Measurements from ENCODE around the gene RBM44. TPM values are rescaled to one million over a fixed set of nuclear protein-coding genes. Genes with fewer than 3 reads are reported as not detected.
A peak's percentile ranks its signal among the peaks of the same experiment; 100 is the strongest.
"Not testable (repeated sequence)": the region's sequence is repeated elsewhere in the genome, so short reads cannot be mapped to it uniquely, and the experiment has no call there.

RBM44 gene
- total and polyA plus RNA-seq, 3 experiments from 2014 or later, result 0.07 to 0.63 (median 0.33) TPM

DNA sequence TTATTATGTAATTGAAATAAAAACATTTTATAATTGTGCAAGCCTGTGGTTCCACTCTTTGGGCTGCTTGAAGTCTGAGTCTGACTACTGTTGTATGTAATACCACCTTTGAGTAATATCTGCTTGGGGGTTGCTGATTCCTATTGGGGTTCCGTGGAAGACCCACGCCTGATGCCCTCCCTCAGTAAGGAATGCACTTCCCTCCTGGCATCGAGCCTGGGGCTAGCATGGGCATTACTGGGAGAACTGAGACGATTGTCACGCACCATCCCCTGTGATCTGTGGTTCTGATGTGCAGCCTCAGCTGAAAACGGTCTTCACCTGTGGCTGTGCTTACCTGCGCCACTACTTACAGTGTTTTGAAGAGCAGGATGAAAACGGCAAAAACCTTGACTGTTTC, 32.7 kb upstream of the RBM44 start:
- CTCF ChIA-PET, result interaction anchor here (0.7 kb wide), 2 partner anchors 9 to 19 kb away, joined by 3 read pairs; no protein-coding TSS in a partner anchor
- Mint-ChIP-seq H3K27ac (peak overlapping the region in 2 of 8 donors; percentile 43 to 74), H3K9me3 (no peaks in the 10 kb centered on the region), H3K27me3 (no peaks in the 10 kb centered on the region), H3K4me1 (peaks cover 0 to 13% (median 10%) of the 10 kb centered on the region in 3 donors), H3K4me3 (peak overlapping the region in 1 of 7 donors; percentile 54), H3K36me3 (peaks cover 0 to 84% (median 23%) of the 10 kb centered on the region in 3 donors)
- H3K9me3 ChIP-seq (ENCODE audit: low read length), result no peaks in the 10 kb centered on the region
- POLR2A ChIA-PET, result no interaction called here
- peaks cover 29% of the 10 kb centered on the region for H3K36me3 ChIP-seq (ENCODE audit: insufficient read depth, low read length)
- no peak overlapping the region for H3K27ac ChIP-seq (ENCODE audit: low read depth, low read length)
- DNase-seq, result no peak
- H3K27me3 ChIP-seq (ENCODE audit: insufficient read depth, low read length, poor library complexity, severe bottlenecking), result no peaks in the 10 kb centered on the region
- H3K4me3 ChIP-seq (ENCODE audit: low read length), result no peak overlapping the region
- no peaks in the 10 kb centered on the region for H3K4me1 ChIP-seq (ENCODE audit: insufficient read depth, low read length)

- no peaks in the 10 kb centered on the region for H3K27me3 Mint-ChIP-seq
- H3K4me1 Mint-ChIP-seq, result peaks cover 0 to 13% (median 10%) of the 10 kb centered on the region in 3 donors
- no peaks in the 10 kb centered on the region for H3K9me3 Mint-ChIP-seq
- no peaks in the 10 kb centered on the region for H3K27me3 ChIP-seq (ENCODE audit: insufficient read depth, low read length, poor library complexity, severe bottlenecking)
- H3K4me3 ChIP-seq (ENCODE audit: low read length), result no peak overlapping the region
- no peaks in the 10 kb centered on the region for H3K4me1 ChIP-seq (ENCODE audit: insufficient read depth, low read length)
- no peaks in the 10 kb centered on the region for H3K9me3 ChIP-seq (ENCODE audit: low read length)
- peaks cover 25% of the 10 kb centered on the region for H3K36me3 ChIP-seq (ENCODE audit: insufficient read depth, low read length)
- peak overlapping the region in 1 of 8 donors; percentile 74 for H3K27ac Mint-ChIP-seq
- no peak for DNase-seq
- no peak overlapping the region for H3K27ac ChIP-seq (ENCODE audit: low read depth, low read length)
- H3K36me3 Mint-ChIP-seq, result peaks cover 0 to 84% (median 23%) of the 10 kb centered on the region in 3 donors
- CTCF ChIA-PET, result no interaction called here
- no peak overlapping the region for H3K4me3 Mint-ChIP-seq
- POLR2A ChIA-PET, result no interaction called here
Observed at GRCh38 chr2:237766340-237766739, 32.2 kb upstream of the RBM44 start.

DNA sequence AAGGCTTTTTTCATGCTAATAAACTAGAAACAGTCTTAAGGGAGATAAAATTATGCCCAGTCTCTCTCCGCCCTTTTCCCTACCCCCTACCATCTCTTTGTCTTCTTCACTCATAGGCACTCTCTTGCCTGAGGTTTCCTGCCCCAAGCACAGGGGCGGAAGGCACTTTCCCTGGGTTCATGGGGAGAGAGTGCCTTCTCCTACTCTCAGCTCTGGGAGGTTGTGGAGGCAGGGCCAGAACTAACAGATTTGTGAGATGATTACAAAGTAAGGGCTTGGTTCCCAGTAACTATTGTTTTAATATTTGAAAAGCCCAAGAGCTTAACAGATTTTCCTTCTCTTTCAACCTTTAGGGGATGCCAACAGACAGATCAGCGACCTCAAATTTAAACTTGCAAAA, 26.1 kb upstream of the RBM44 start:
- no peaks in the 10 kb centered on the region for H3K4me1 ChIP-seq (ENCODE audit: insufficient read depth, low read length)
- H3K36me3 ChIP-seq (ENCODE audit: insufficient read depth, low read length), result peaks cover 26% of the 10 kb centered on the region
- H3K4me3 Mint-ChIP-seq, result no peak overlapping the region
- ChIA-PET POLR2A (no interaction called here), CTCF (no interaction called here)
- peaks cover 0 to 1% (median 0%) of the 10 kb centered on the region in 3 donors for H3K4me1 Mint-ChIP-seq
- H3K36me3 Mint-ChIP-seq, result peaks cover 22 to 87% (median 26%) of the 10 kb centered on the region in 3 donors
- H3K27me3 ChIP-seq (ENCODE audit: insufficient read depth, low read length, poor library complexity, severe bottlenecking), result no peaks in the 10 kb centered on the region
- no peak overlapping the region for H3K27ac ChIP-seq (ENCODE audit: low read depth, low read length)
- DNase-seq, result no peak
- H3K27me3 Mint-ChIP-seq, result no peaks in the 10 kb centered on the region
- H3K9me3 Mint-ChIP-seq, result peaks cover 0 to 2% (median 0%) of the 10 kb centered on the region in 5 donors
- no peak overlapping the region for H3K4me3 ChIP-seq (ENCODE audit: low read length)
- H3K9me3 ChIP-seq (ENCODE audit: low read length), result no peaks in the 10 kb centered on the region
- H3K27ac Mint-ChIP-seq, result peak overlapping the region in 2 of 8 donors; percentile 20 to 27

- no peaks in the 10 kb centered on the region for H3K27me3 Mint-ChIP-seq
- peaks cover 0 to 4% (median 0%) of the 10 kb centered on the region in 5 donors for H3K9me3 Mint-ChIP-seq
- ChIA-PET CTCF (interaction anchor here (0.6 to 1.5 kb wide), 3 partner anchors 84 to 101 kb away, joined by 3 to 4 read pairs (median 3); no protein-coding TSS in a partner anchor), POLR2A (no interaction called here)
- H3K4me3 Mint-ChIP-seq, result no peak overlapping the region
- H3K27me3 ChIP-seq (ENCODE audit: insufficient read depth, low read length, poor library complexity, severe bottlenecking), result no peaks in the 10 kb centered on the region
- no peak overlapping the region for H3K27ac ChIP-seq (ENCODE audit: low read depth, low read length)
- H3K4me1 Mint-ChIP-seq, result peaks cover 0 to 1% (median 0%) of the 10 kb centered on the region in 3 donors
- no peaks in the 10 kb centered on the region for H3K9me3 ChIP-seq (ENCODE audit: low read length)
- no peak overlapping the region for H3K4me3 ChIP-seq (ENCODE audit: low read length)
- peaks cover 31% of the 10 kb centered on the region for H3K36me3 ChIP-seq (ENCODE audit: insufficient read depth, low read length)
- H3K27ac Mint-ChIP-seq, result peak overlapping the region in 1 of 8 donors; percentile 68
- H3K36me3 Mint-ChIP-seq, result peaks cover 26 to 89% (median 34%) of the 10 kb centered on the region in 3 donors
- H3K4me1 ChIP-seq (ENCODE audit: insufficient read depth, low read length), result no peaks in the 10 kb centered on the region
- DNase-seq, result no peak
Observed at GRCh38 chr2:237773826-237774225, 24.8 kb upstream of the RBM44 start.

- no peak overlapping the region for H3K27ac ChIP-seq (ENCODE audit: low read depth, low read length)
- no peaks in the 10 kb centered on the region for H3K27me3 ChIP-seq (ENCODE audit: insufficient read depth, low read length, poor library complexity, severe bottlenecking)
- DNase-seq, result peak in 2 of 5 donors; percentile 4 to 12
- H3K9me3 Mint-ChIP-seq, result peaks cover 0 to 4% (median 0%) of the 10 kb centered on the region in 5 donors
- H3K27ac Mint-ChIP-seq, result peak overlapping the region in 3 of 8 donors; percentile 34 to 84 (median 38)
- H3K4me3 ChIP-seq (ENCODE audit: low read length), result no peak overlapping the region
- no peaks in the 10 kb centered on the region for H3K9me3 ChIP-seq (ENCODE audit: low read length)
- H3K4me1 Mint-ChIP-seq, result peaks cover 0 to 1% (median 0%) of the 10 kb centered on the region in 3 donors
- ChIA-PET POLR2A (no interaction called here), CTCF (interaction anchor here (0.6 to 1.5 kb wide), 2 partner anchors 86 to 416 kb away, joined by 3 read pairs; no protein-coding TSS in a partner anchor)
- no peaks in the 10 kb centered on the region for H3K27me3 Mint-ChIP-seq
- no peaks in the 10 kb centered on the region for H3K4me1 ChIP-seq (ENCODE audit: insufficient read depth, low read length)
- H3K4me3 Mint-ChIP-seq, result no peak overlapping the region
- peaks cover 23% of the 10 kb centered on the region for H3K36me3 ChIP-seq (ENCODE audit: insufficient read depth, low read length)
- H3K36me3 Mint-ChIP-seq, result peaks cover 29 to 89% (median 36%) of the 10 kb centered on the region in 3 donors
Observed at GRCh38 chr2:237774811-237775553, 23.6 kb upstream of the RBM44 start.

DNA sequence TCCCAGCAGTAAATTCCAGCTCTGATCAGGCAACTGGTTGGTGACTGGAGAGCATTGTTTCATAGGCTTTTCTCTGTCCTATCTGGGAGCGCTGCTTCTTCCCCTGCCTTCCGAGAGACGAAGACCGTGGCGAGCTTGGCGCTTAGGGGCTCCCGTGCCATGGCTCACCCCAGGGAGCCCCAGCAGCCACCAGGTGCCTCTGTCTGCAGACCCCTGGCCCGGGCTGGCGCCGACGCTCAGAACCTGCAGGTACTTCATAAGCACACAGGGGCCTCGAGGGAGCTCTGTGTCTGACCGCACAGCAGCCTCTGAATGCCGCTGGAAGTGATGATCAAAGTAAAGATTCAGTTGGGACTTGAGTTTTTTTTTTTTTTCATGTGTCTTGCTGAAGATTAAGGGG, 19.1 kb upstream of the RBM44 start:
- Histone ChIP-seq H3K4me1 (ENCODE audit: insufficient read depth, low read length) (no peaks in the 10 kb centered on the region), H3K27me3 (ENCODE audit: insufficient read depth, low read length, poor library complexity, severe bottlenecking) (no peaks in the 10 kb centered on the region), H3K36me3 (ENCODE audit: insufficient read depth, low read length) (peaks cover 17% of the 10 kb centered on the region), H3K27ac (ENCODE audit: low read depth, low read length) (no peak overlapping the region), H3K4me3 (ENCODE audit: low read length) (no peak overlapping the region), H3K9me3 (ENCODE audit: low read length) (no peaks in the 10 kb centered on the region)
- no peak overlapping the region for H3K4me3 Mint-ChIP-seq
- H3K9me3 Mint-ChIP-seq, result peaks cover 0 to 11% (median 4%) of the 10 kb centered on the region in 5 donors
- H3K27ac Mint-ChIP-seq, result no peak overlapping the region
- peaks cover 0 to 1% (median 0%) of the 10 kb centered on the region in 3 donors for H3K4me1 Mint-ChIP-seq
- CTCF ChIA-PET, result no interaction called here
- H3K36me3 Mint-ChIP-seq, result peaks cover 39 to 83% (median 46%) of the 10 kb centered on the region in 3 donors
- H3K27me3 Mint-ChIP-seq, result peaks cover 0 to 3% of the 10 kb centered on the region in 2 donors
- POLR2A ChIA-PET, result no interaction called here
- DNase-seq, result no peak

DNA sequence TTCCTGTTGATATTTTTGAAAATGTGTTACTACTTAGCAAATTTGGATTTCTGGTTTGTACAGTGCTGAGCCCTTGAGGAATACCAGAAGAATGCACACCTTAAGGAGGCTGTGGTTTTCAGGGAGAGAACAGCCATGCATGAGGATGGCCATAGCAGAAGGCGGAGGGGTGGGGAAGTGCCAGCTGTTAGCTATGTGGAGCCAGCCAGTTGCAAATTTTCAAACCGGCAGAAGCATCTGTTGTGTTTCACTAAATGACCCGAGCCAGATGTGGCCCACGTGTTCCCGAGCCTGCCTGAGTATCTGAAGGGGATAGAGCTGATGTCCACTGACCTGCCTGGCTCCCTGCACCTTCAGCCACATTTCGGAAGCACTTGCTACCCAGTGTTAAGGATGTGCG, 16.4 kb upstream of the RBM44 start:
- no peaks in the 10 kb centered on the region for H3K27me3 ChIP-seq (ENCODE audit: insufficient read depth, low read length, poor library complexity, severe bottlenecking)
- ChIA-PET POLR2A (no interaction called here), CTCF (no interaction called here)
- H3K4me1 Mint-ChIP-seq, result no peaks in the 10 kb centered on the region
- H3K27me3 Mint-ChIP-seq, result peaks cover 0 to 7% of the 10 kb centered on the region in 2 donors
- peaks cover 46 to 81% (median 50%) of the 10 kb centered on the region in 3 donors for H3K36me3 Mint-ChIP-seq
- H3K4me1 ChIP-seq (ENCODE audit: insufficient read depth, low read length), result no peaks in the 10 kb centered on the region
- no peak overlapping the region for H3K27ac ChIP-seq (ENCODE audit: low read depth, low read length)
- no peak for DNase-seq
- no peak overlapping the region for H3K4me3 ChIP-seq (ENCODE audit: low read length)
- no peaks in the 10 kb centered on the region for H3K9me3 ChIP-seq (ENCODE audit: low read length)
- H3K4me3 Mint-ChIP-seq, result no peak overlapping the region
- H3K36me3 ChIP-seq (ENCODE audit: insufficient read depth, low read length), result peaks cover 10% of the 10 kb centered on the region
- peak overlapping the region in 1 of 8 donors; percentile 29 for H3K27ac Mint-ChIP-seq
- peaks cover 6 to 18% (median 12%) of the 10 kb centered on the region in 5 donors for H3K9me3 Mint-ChIP-seq

DNA sequence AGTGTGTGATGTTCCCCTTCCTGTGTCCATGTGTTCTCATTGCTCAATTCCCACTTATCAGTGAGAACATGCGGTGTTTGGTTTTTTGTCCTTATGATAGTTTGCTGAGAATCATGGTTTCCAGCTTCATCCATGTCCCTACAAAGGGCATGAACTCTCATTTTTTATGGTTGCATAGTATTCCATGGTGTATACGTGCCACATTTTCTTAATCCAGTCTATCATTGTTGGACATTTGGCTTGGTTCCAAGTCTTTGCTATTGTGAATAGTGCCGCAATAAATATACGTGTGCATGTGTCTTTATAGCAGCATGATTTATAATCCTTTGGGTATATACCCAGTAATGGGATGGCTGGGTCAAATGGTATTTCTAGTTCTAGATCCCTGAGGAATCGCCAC, 14.9 kb upstream of the RBM44 start:
- CTCF ChIA-PET; DNase-seq; H3K4me3 ChIP-seq (ENCODE audit: low read length); H3K27ac Mint-ChIP-seq; H3K4me1 ChIP-seq (ENCODE audit: insufficient read depth, low read length); H3K27me3 Mint-ChIP-seq; POLR2A ChIA-PET; H3K4me3 Mint-ChIP-seq; H3K4me1 Mint-ChIP-seq; H3K27ac ChIP-seq (ENCODE audit: low read depth, low read length); H3K36me3 ChIP-seq (ENCODE audit: insufficient read depth, low read length); H3K9me3 ChIP-seq (ENCODE audit: low read length); H3K27me3 ChIP-seq (ENCODE audit: insufficient read depth, low read length, poor library complexity, severe bottlenecking): not testable (repeated sequence)
- H3K9me3 Mint-ChIP-seq, result peaks cover 8 to 20% (median 12%) of the 10 kb centered on the region in 5 donors
- peaks cover 39 to 70% (median 50%) of the 10 kb centered on the region in 3 donors for H3K36me3 Mint-ChIP-seq

Measured in CD8-positive, alpha-beta memory T cell (primary cell).